Fibroblast of lung (primary cell): ENCODE measurements around the gene INMT. TPM values are rescaled to one million over a fixed set of nuclear protein-coding genes. Genes with fewer than 3 reads are reported as not detected.

Source experiments
- DNase-seq, 2 donors: peaks; one replicate each; pipeline versions ENCODE4 v3.0.0 to v3.0.0-alpha.2; 2010; ENCODE audit warnings: low read depth in 2 of 2
- H2AFZ ChIP-seq: 2 replicates; pipeline ENCODE4 v1.5.1; 2012; ENCODE audit warnings: low read length, control low read depth, inconsistent platforms
- H3K27ac ChIP-seq: 2 replicates; pipeline ENCODE4 v1.5.1; 2011; ENCODE audit warnings: low read length, control low read depth; ENCODE audit not compliant: insufficient read depth
- H3K27me3 ChIP-seq: 2 replicates; pipeline ENCODE4 v1.5.1; 2011; ENCODE audit warnings: mild to moderate bottlenecking, low read length; ENCODE audit not compliant: control insufficient read depth, insufficient read depth
- H3K36me3 ChIP-seq: 2 replicates; pipeline ENCODE4 v1.5.1; 2011; ENCODE audit warnings: low read length; ENCODE audit not compliant: control insufficient read depth, insufficient read depth
- H3K4me1 ChIP-seq: 2 replicates; pipeline ENCODE4 v1.5.1; 2011; ENCODE audit warnings: low read length; ENCODE audit not compliant: control insufficient read depth, insufficient read depth; ENCODE audit errors: extremely low read depth
- H3K4me2 ChIP-seq: 2 replicates; pipeline ENCODE4 v1.5.1; 2011; ENCODE audit warnings: low read length, control low read depth; ENCODE audit not compliant: insufficient read depth; ENCODE audit errors: extremely low read depth
- H3K4me3 ChIP-seq, 4 experiments: fragments of 200-600 bp in 1 of 4; sonication (generic) in 1 of 4; replicated peaks in 1 of 4; 2 replicates each; pipeline ENCODE4 v1.5.1; 2011 to 2016; ENCODE audit warnings: low read length in 4 of 4, low read depth in 3 of 4, mild to moderate bottlenecking in 3 of 4, control low read depth in 2 of 4, inconsistent platforms in 1 of 4, mixed read lengths in 1 of 4; ENCODE audit not compliant: insufficient read depth in 1 of 4; ENCODE audit errors: control extremely low read depth in 1 of 4
- H3K79me2 ChIP-seq: 2 replicates; pipeline ENCODE4 v1.5.1; 2012; ENCODE audit warnings: mild to moderate bottlenecking, low read length, inconsistent platforms; ENCODE audit not compliant: control insufficient read depth, insufficient read depth
- H3K9ac ChIP-seq: 2 replicates; pipeline ENCODE4 v1.5.1; 2011; ENCODE audit warnings: mild to moderate bottlenecking, low read length, control low read depth; ENCODE audit not compliant: insufficient read depth
- H3K9me3 ChIP-seq: 2 replicates; pipeline ENCODE4 v1.5.1; 2012; ENCODE audit warnings: low read depth, low read length; ENCODE audit not compliant: control insufficient read depth, insufficient read depth
- H4K20me1 ChIP-seq: 2 replicates; pipeline ENCODE4 v1.5.1; 2011; ENCODE audit warnings: low read length; ENCODE audit not compliant: control insufficient read depth, insufficient read depth; ENCODE audit errors: extremely low read depth
- CTCF ChIP-seq, 2 donors: IDR thresholded peaks in 1 of 2; conservative IDR thresholded peaks in 1 of 2; 1 replicate in 1 of 2; 2 replicates in 1 of 2; pipeline ENCODE4 v1.5.1; 2011 to 2012; ENCODE audit warnings: low read length in 2 of 2, control low read depth in 1 of 2, inconsistent platforms in 1 of 2, low read depth in 1 of 2, mild to moderate bottlenecking in 1 of 2
- EZH2 ChIP-seq: IDR thresholded peaks from 2 replicates; pipeline ENCODE4 v1.5.1; 2012; ENCODE audit warnings: low read length, control low read depth, mild to moderate bottlenecking; ENCODE audit errors: missing control alignments
- polyA plus RNA-seq, 2 donors: library from polyadenylated mRNA; depleted of rRNA in 1 of 2; stranded (reverse) in 1 of 2; unstranded in 1 of 2; fragments of >200 nt; gene quantifications; 2 replicates each; pipeline ENCODE4 v1.2.1, GENCODE V29; 2011 to 2012; ENCODE audit warnings: missing spikeins in 1 of 2
- total RNA-seq: library from RNA; depleted of rRNA; stranded (reverse); fragments of >200 nt; gene quantifications from 2 replicates; pipeline ENCODE4 v1.2.1, GENCODE V29; 2014

Gene INMT
- total and polyA plus RNA-seq, 2 donors (not counting 1 experiment from before 2014, with no cell fraction given), result 75.8 to 237 TPM

GRCh38 chr7:30727061-30727945 lies 24.6 kb upstream of the INMT start:
- Histone ChIP-seq H3K9ac (no peak overlapping the region), H4K20me1 (no peaks in the 10 kb centered on the region), H3K36me3 (no peaks in the 10 kb centered on the region), H3K9me3 (no peaks in the 10 kb centered on the region), H3K27ac (no peak overlapping the region), H3K79me2 (no peaks in the 10 kb centered on the region), H3K27me3 (peaks cover 16% of the 10 kb centered on the region), H3K4me2 (no peak overlapping the region), H3K4me3 (no peak overlapping the region), H2AFZ (no peak overlapping the region), H3K4me1 (no peaks in the 10 kb centered on the region)
- no peak for DNase-seq
- TF ChIP-seq EZH2 (no peak), CTCF (conservative IDR thresholded peaks at IDR 0.05 in 1 of 2, IDR thresholded peaks at IDR 0.05 in 1 of 2; ENCODE audit: low read depth in 1 of 2, low read length in 2 of 2) (no peak)

- TF ChIP-seq CTCF (conservative IDR thresholded peaks at IDR 0.05 in 1 of 2, IDR thresholded peaks at IDR 0.05 in 1 of 2; ENCODE audit: low read depth in 1 of 2, low read length in 2 of 2) (no peak), EZH2 (no peak)
- no peak overlapping the region for H3K4me2 ChIP-seq
- no peaks in the 10 kb centered on the region for H3K79me2 ChIP-seq
- H3K27me3 ChIP-seq, result peaks cover 16% of the 10 kb centered on the region
- H3K9me3 ChIP-seq, result no peaks in the 10 kb centered on the region
- no peaks in the 10 kb centered on the region for H3K4me1 ChIP-seq
- H4K20me1 ChIP-seq, result no peaks in the 10 kb centered on the region
- DNase-seq, result no peak
- no peaks in the 10 kb centered on the region for H3K36me3 ChIP-seq
- H3K27ac ChIP-seq, result no peak overlapping the region
- H3K9ac ChIP-seq, result no peak overlapping the region
- H3K4me3 ChIP-seq, result no peak overlapping the region
- no peak overlapping the region for H2AFZ ChIP-seq
Observed at GRCh38 chr7:30728591-30729100, 23.3 kb upstream of the INMT start.

GRCh38 chr7:30729642-30730041 lies 22.3 kb upstream of the INMT start:
- Histone ChIP-seq H3K27ac (no peak overlapping the region), H3K9ac (no peak overlapping the region), H3K4me2 (no peak overlapping the region), H2AFZ (no peak overlapping the region), H3K4me1 (no peaks in the 10 kb centered on the region), H4K20me1 (no peaks in the 10 kb centered on the region), H3K79me2 (no peaks in the 10 kb centered on the region), H3K27me3 (peaks cover 16% of the 10 kb centered on the region), H3K9me3 (no peaks in the 10 kb centered on the region), H3K36me3 (no peaks in the 10 kb centered on the region), H3K4me3 (no peak overlapping the region)
- TF ChIP-seq CTCF (conservative IDR thresholded peaks at IDR 0.05 in 1 of 2, IDR thresholded peaks at IDR 0.05 in 1 of 2; ENCODE audit: low read depth in 1 of 2, low read length in 2 of 2) (no peak), EZH2 (no peak)
- DNase-seq, result no peak
